Tibial nerve (tissue), 4 donors: ENCODE results near the gene STAC3. TPM values are rescaled to one million over a fixed set of nuclear protein-coding genes. Genes with fewer than 3 reads are reported as not detected.

Source experiments
- DNase-seq, 2 donors: peaks; one replicate each; pipeline ENCODE4 v3.0.0-alpha.2; 2019; ENCODE audit warnings: low spot score in 2 of 2
- H3K27ac ChIP-seq, 4 donors: fragments of 200-600 bp; sonication (generic) in 3 of 4; one replicate each; pipeline ENCODE4 v1.5.1; 2017 to 2019; ENCODE audit warnings: mild to moderate bottlenecking in 1 of 4
- H3K27me3 ChIP-seq, 2 donors: fragments of 200-600 bp; sonication (generic) in 1 of 2; one replicate each; pipeline versions ENCODE4 v1.5.1 to v1.6.0; 2017 to 2019
- H3K36me3 ChIP-seq, 3 donors: fragments of 200-600 bp; sonication (generic); one replicate each; pipeline ENCODE4 v1.5.1; 2018 to 2019
- H3K4me1 ChIP-seq, 4 donors: fragments of 200-600 bp; sonication (generic) in 3 of 4; one replicate each; pipeline ENCODE4 v1.5.1; 2017 to 2019
- H3K4me3 ChIP-seq, 4 donors: fragments of 200-600 bp; sonication (generic) in 3 of 4; one replicate each; pipeline ENCODE4 v1.5.1; 2017 to 2019; ENCODE audit warnings: mild to moderate bottlenecking in 1 of 4, moderate library complexity in 1 of 4
- H3K9me3 ChIP-seq, 4 donors: fragments of 200-600 bp; sonication (generic) in 3 of 4; one replicate each; pipeline ENCODE4 v1.5.1; 2017 to 2019
- EP300 ChIP-seq, 2 donors: sonication (generic); formaldehyde crosslinking; IDR thresholded peaks; one replicate each; pipeline ENCODE4 v1.6.1; 2017; ENCODE audit warnings: antibody characterized with exemption in 2 of 2, mild to moderate bottlenecking in 1 of 2
- POLR2A ChIP-seq, 2 donors: fragments of 450-650 bp; IDR thresholded peaks; one replicate each; pipeline ENCODE4 v1.6.1; 2017; ENCODE audit warnings: antibody characterized with exemption in 2 of 2, mild to moderate bottlenecking in 2 of 2, moderate library complexity in 2 of 2
- WGBS, 2 donors: methylation state at CpG; one replicate each; pipeline ENCODE4 v1.1.5; 2018; 5-methylcytosine and 5-hydroxymethylcytosine counted together
- total RNA-seq, 4 donors: library from RNA; depleted of rRNA; stranded (reverse); fragments of >200 nt; gene quantifications; one replicate each; pipeline ENCODE4 v1.1.0, GENCODE V29; 2016
- TF ChIP-seq, protein P1 (sequence below), 5 experiments: fragments of 200-600 bp in 3 of 5; fragments of 450-650 bp in 2 of 5; sonication (generic) in 3 of 5; IDR thresholded peaks; one replicate each; pipeline ENCODE4 v1.5.1; 2016 to 2019; ENCODE audit warnings: antibody characterized with exemption in 5 of 5, mild to moderate bottlenecking in 3 of 5, moderate library complexity in 2 of 5

Gene STAC3
- total RNA-seq, 4 donors from 2014 or later: 1.7 to 5.0 (median 3.6) TPM; not detected in 1

DNA sequence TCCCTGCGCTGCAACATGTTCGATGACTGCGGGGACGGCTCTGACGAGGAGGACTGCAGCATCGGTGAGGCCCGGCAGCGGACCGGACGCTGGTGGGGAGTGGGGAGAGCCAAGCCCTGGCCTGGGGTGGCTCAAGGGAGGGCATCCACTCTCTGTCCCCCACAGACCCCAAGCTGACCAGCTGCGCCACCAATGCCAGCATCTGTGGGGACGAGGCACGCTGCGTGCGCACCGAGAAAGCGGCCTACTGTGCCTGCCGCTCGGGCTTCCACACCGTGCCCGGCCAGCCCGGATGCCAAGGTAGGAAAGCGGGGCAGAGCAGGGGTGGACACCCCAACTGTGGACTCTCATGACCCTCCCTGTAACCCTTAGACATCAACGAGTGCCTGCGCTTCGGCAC, 45.8 kb downstream of the STAC3 start:
- Histone ChIP-seq H3K36me3 (peaks cover 7 to 100% (median 11%) of the 10 kb centered on the region in 3 donors), H3K9me3 (no peaks in the 10 kb centered on the region), H3K27ac (no peak overlapping the region), H3K27me3 (no peaks in the 10 kb centered on the region), H3K4me1 (peaks cover 0 to 10% (median 5%) of the 10 kb centered on the region in 4 donors), H3K4me3 (no peak overlapping the region)
- TF ChIP-seq POLR2A (IDR thresholded peaks at IDR 0.05) (no peak), EP300 (IDR thresholded peaks at IDR 0.05) (no peak)
- TF ChIP-seq, protein P1, sequence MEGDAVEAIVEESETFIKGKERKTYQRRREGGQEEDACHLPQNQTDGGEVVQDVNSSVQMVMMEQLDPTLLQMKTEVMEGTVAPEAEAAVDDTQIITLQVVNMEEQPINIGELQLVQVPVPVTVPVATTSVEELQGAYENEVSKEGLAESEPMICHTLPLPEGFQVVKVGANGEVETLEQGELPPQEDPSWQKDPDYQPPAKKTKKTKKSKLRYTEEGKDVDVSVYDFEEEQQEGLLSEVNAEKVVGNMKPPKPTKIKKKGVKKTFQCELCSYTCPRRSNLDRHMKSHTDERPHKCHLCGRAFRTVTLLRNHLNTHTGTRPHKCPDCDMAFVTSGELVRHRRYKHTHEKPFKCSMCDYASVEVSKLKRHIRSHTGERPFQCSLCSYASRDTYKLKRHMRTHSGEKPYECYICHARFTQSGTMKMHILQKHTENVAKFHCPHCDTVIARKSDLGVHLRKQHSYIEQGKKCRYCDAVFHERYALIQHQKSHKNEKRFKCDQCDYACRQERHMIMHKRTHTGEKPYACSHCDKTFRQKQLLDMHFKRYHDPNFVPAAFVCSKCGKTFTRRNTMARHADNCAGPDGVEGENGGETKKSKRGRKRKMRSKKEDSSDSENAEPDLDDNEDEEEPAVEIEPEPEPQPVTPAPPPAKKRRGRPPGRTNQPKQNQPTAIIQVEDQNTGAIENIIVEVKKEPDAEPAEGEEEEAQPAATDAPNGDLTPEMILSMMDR (IDR thresholded peaks at IDR 0.05): no peak
- DNase-seq: no peak
- WGBS, 2 donors: 88 to 93% methylated on average over 23 to 26 of the region's 26 CpGs

DNA sequence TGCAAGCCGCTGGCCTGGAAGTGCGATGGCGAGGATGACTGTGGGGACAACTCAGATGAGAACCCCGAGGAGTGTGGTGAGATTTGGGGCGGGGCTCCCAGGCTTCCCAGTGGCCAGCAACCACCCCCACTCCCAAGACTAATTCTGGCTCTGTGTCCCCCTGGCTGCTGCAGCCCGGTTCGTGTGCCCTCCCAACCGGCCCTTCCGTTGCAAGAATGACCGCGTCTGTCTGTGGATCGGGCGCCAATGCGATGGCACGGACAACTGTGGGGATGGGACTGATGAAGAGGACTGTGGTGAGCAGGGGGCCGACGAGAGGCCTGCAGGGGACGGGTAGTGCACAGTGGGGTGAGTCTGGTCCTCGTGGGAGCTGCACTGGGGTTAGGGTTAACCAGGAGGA, 46.5 kb downstream of the STAC3 start:
- Histone ChIP-seq H3K4me3 (no peak overlapping the region), H3K9me3 (no peaks in the 10 kb centered on the region), H3K27me3 (no peaks in the 10 kb centered on the region), H3K36me3 (peaks cover 7 to 100% (median 16%) of the 10 kb centered on the region in 3 donors), H3K4me1 (peaks cover 0 to 10% (median 4%) of the 10 kb centered on the region in 4 donors), H3K27ac (no peak overlapping the region)
- no peak for DNase-seq
- WGBS, 2 donors: 86% methylated on average over 17 to 19 of the region's 19 CpGs
- TF ChIP-seq, protein P1 (IDR thresholded peaks at IDR 0.05): no peak
- TF ChIP-seq POLR2A (IDR thresholded peaks at IDR 0.05): no peak
- TF ChIP-seq EP300 (IDR thresholded peaks at IDR 0.05): no peak

DNA sequence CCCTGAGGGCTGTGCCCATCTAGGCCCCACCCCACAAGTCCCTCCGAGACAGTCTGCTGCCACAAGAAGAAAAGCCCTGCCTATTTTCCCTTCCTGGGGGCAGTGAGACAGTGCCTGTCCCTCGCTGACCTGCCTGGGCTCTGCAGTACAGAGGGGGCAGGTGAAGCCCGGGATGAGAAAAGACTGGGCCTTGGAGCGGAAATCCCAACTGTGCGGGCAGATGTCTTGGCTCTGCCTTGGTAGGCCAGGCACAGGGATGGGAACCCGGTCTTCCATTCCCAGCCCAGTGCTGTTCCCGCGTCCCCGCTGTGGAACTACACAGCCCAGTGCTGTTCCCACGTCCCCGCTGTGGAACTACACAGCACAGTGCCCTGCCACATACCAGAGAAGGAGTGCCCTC, 47.2 kb downstream of the STAC3 start:
- TF ChIP-seq EP300 (IDR thresholded peaks at IDR 0.05): no peak
- no peak for TF ChIP-seq POLR2A (IDR thresholded peaks at IDR 0.05)
- TF ChIP-seq, protein P1 (IDR thresholded peaks at IDR 0.05): no peak
- Histone ChIP-seq H3K27me3 (no peaks in the 10 kb centered on the region), H3K9me3 (no peaks in the 10 kb centered on the region), H3K27ac (no peak overlapping the region), H3K4me1 (peaks cover 0 to 9% (median 1%) of the 10 kb centered on the region in 4 donors), H3K4me3 (no peak overlapping the region), H3K36me3 (peaks cover 7 to 100% (median 16%) of the 10 kb centered on the region in 3 donors)
- no peak for DNase-seq
- 76 to 78% methylated on average over 11 of the region's 11 CpGs for WGBS, 2 donors

DNA sequence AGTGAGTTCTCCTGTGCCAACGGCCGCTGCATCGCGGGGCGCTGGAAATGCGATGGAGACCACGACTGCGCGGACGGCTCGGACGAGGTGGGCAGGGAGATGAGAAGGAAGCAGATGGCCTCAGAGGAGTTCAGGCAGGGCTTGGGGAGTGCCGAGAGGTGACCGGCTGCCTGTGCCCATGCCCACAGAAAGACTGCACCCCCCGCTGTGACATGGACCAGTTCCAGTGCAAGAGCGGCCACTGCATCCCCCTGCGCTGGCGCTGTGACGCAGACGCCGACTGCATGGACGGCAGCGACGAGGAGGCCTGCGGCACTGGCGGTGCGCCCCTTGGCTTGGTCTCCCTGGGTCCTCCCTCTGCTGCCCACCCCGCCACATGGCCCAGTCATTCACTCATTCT, 47.8 kb downstream of the STAC3 start:
- no peaks in the 10 kb centered on the region for H3K27me3 ChIP-seq
- no peak overlapping the region for H3K4me3 ChIP-seq
- peaks cover 4 to 100% (median 19%) of the 10 kb centered on the region in 3 donors for H3K36me3 ChIP-seq
- no peak overlapping the region for H3K27ac ChIP-seq
- H3K9me3 ChIP-seq: no peaks in the 10 kb centered on the region
- TF ChIP-seq POLR2A (IDR thresholded peaks at IDR 0.05) (no peak), EP300 (IDR thresholded peaks at IDR 0.05) (no peak)
- TF ChIP-seq, protein P1 (IDR thresholded peaks at IDR 0.05): no peak
- H3K4me1 ChIP-seq: peaks cover 0 to 3% (median 0%) of the 10 kb centered on the region in 4 donors
- 93 to 94% methylated on average over 28 of the region's 28 CpGs for WGBS, 2 donors
- DNase-seq: no peak

DNA sequence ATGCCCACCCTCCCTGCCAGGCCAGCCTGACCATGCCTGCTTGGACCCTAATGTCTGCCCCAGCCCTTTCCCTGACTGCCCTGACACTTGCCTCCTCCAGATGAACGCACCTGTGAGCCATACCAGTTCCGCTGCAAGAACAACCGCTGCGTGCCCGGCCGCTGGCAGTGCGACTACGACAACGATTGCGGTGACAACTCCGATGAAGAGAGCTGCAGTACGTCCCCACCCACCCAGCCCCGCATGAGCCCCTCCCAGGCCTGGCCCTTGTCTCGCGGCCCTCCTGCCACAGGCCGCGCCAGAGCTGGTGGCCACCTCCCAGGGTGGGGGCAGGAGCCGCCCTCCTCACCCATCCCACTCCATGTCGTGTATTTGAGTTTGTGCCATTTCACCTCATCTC, 48.7 kb downstream of the STAC3 start:
- H3K36me3 ChIP-seq: peaks cover 4 to 100% (median 23%) of the 10 kb centered on the region in 3 donors
- no peak overlapping the region for H3K4me3 ChIP-seq
- no peaks in the 10 kb centered on the region for H3K4me1 ChIP-seq
- no peak overlapping the region for H3K27ac ChIP-seq
- no peaks in the 10 kb centered on the region for H3K9me3 ChIP-seq
- no peaks in the 10 kb centered on the region for H3K27me3 ChIP-seq
- DNase-seq: no peak
- 86 to 88% methylated on average over 18 to 19 of the region's 19 CpGs for WGBS, 2 donors
- TF ChIP-seq EP300 (IDR thresholded peaks at IDR 0.05) (no peak), POLR2A (IDR thresholded peaks at IDR 0.05) (no peak)
- TF ChIP-seq, protein P1 (IDR thresholded peaks at IDR 0.05): no peak
